ENCODE measurements around the gene CPLANE2.

DNA sequence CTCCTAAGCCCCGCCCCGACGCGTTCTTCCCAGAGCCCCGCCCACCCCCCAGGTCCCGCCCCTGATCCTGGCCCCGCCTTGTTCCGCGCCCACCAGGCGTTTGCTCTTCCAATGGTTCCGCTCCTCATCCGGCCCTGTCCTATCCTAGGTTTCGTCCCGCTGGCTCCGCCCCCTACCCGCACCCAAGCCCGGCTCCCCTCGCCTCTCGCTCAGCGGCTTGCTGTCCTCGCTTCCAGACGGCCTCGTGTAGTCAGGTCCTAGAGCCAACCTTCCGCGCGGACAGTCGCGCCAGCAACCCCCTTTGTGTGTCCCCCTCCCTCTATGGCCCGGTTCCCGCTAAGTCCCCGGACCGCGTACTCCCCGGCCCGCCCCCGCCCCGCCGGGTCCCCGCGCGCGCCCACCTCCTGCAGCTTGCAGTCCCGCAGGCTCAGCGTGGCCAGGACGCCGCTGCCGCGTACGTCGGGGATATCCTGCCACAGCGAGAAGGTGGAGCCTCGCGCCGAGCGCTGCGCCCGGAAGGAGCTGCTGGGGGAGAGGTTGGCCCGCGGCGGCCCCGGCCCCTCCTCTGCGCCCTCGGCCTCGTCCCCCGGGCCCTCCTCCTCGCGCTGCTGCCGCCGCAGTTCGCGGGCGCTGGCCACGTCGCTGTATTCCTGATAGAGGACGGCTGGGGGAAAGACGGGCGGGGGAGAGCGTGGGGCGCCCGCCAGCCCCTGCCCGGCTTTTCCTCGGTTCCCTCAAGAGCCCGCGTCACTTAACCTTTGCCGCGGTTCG, 30.3 kb downstream of the CPLANE2 start:
- no peak for TF ChIP-seq POLR2A (IDR thresholded peaks at IDR 0.05)
- TF ChIP-seq, protein P1, sequence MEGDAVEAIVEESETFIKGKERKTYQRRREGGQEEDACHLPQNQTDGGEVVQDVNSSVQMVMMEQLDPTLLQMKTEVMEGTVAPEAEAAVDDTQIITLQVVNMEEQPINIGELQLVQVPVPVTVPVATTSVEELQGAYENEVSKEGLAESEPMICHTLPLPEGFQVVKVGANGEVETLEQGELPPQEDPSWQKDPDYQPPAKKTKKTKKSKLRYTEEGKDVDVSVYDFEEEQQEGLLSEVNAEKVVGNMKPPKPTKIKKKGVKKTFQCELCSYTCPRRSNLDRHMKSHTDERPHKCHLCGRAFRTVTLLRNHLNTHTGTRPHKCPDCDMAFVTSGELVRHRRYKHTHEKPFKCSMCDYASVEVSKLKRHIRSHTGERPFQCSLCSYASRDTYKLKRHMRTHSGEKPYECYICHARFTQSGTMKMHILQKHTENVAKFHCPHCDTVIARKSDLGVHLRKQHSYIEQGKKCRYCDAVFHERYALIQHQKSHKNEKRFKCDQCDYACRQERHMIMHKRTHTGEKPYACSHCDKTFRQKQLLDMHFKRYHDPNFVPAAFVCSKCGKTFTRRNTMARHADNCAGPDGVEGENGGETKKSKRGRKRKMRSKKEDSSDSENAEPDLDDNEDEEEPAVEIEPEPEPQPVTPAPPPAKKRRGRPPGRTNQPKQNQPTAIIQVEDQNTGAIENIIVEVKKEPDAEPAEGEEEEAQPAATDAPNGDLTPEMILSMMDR (IDR thresholded peaks at IDR 0.05) = no peak
